Stimulated activated CD8-positive, alpha-beta memory T cell treated with anti-CD3 and anti-CD28 coated beads, Interleukin-12 subunit alpha, Interleukin-12 subunit beta, amount 100 ng/mL, for 24 hours (primary cell): ENCODE data around the gene P2RY12.

Experiments
- DNase-seq: peaks from one replicate; pipeline ENCODE4 v3.0.0-alpha.2; 2020; ENCODE audit errors: extremely low read depth

The P2RY12 gene

DNA sequence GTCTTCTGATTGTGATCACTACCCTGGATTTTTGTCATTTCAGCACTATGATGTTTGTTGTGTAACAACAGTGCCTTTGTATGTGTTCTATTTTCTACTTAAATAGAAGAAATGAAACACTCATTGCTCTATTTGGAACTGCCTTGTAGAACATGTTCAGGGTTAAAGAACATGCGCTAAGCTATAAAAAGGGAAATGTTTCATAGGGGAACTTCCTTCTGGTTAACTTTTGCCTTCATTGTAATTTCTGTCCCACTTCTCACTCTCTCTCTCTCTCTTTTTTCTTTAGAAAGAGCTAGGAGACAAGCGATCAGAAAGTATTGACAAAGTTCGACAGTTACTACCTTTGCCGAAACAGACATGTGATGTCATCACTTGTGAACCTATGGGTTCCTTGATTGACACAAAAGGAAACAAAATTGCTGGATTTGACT, at the start of gene P2RY12:
TSS of gene P2RY12 (minus strand) at position 13 of the 434 bp plus-strand sequence. CDS start 45,908 bp downstream, outside the sequence.
- no peak for DNase-seq

DNA sequence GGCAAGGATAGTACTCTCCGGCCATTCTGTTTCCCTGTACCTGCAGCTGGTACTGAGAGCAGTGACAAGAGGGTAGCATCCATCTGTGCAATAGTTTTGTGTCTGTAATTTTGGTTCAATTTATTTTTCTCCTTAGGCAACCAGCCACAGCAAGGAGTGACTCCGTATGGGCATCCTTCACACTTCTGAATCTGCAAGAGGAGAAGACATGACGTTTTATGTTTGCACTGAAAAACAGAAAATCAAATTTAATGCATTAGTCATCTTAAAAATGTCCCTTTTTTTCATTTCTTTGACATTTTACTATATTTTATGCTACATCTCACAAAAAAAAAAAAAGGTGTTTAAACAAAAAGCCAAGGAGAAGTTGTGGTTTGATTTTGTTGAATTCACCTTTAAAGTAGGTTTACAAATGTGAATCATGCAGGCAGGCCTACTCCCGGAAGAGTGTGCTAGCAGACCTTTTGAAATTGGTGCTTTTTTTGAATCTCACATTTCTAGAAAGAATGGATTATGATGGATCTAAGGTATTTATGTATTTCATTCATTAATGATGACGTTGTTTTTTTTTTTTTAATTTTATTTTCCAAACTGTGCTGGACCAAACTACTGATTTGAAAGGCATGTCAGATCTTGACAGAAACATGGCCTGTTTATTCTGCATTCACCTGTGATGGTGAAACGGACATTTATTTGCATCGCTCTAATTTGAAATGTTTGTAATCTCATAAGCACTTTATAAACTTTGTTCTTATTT, 48.2 kb upstream of the P2RY12 start:
- DNase-seq: no peak

DNA sequence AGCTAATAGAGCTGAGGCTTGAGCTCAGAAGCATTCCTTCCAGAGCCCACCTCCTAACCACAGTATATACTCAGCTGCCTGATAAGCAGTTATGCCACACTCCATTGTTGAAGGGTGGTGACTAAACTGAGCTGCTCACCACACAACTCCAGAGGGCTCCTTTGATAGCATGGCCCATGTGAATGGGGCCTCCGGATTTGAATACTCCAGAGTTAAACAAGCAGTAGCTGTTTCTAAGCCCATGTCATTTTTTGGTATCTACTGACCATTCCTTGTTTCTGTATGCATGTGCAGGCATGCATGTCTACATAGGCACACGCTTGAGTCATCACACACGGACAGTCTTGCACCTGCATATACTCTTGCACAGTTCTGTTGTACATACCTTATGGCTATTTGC, 47.4 kb upstream of the P2RY12 start:
- no peak for DNase-seq

DNA sequence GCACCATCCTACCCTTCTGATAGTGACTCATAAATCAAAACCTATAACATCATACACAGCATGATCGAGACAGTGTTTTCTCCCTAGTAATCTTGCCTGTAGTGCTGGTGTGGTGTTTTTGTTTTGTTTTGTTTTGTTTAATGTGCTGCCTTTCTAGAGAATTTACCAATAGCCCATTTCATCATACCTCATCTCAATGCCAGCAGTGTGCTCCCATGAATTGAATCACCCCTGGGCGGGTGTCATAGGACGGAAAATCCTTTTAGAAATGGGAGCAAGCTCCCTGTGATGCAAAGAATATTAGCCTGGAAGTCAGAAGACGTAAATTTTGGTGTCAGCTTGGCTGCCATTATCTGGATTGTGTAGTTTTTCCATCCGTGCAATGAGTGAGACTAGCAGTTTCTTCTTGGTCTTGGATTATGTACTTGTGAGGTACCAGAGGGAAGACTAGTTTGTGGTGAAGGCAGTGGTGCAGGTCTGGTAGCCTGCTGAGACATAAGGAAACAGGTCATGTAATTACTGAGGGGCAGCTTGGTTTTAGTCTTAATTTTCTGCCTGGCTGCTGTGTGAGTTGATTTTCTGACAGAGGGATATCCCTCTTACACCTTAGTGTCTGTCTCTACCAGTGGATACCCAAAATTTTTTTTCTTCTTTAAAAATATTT, 46.4 kb upstream of the P2RY12 start:
- no peak for DNase-seq

DNA sequence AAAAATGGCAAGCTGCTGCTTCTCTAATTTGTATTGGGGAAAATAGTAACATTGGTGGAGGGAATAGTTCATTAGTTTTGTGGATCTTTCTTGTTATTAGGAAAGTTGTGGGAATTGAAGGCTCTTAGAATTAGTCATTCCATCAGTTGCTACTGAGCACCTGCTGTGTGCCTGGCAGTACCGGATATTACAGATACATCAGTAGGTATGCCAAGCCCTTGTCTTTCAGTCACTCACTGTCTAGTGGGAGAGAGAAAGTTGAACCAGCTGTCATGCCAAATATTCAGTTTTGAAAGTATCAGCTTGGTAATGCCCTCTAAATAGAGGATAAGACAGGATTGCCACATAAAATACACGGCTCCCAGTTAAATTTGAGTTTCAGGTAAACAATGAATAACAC, 43.8 kb upstream of the P2RY12 start:
- DNase-seq: no peak

DNA sequence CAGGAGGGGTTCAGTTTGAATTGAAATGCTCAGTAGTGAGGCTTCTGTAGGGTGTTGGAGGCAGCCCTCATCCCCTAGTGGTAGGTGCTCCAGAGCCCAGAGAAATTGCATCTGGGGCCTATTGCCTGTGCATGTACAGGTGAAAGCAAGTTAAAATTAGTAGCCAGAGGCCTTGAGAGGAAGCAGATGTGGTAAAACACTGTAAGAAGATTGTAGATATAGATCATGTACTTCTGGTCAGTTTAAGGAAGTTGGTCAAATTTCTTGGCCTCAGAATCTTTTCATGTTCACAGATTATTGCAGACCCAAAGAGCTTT, 41.7 kb upstream of the P2RY12 start:
- no peak for DNase-seq

DNA sequence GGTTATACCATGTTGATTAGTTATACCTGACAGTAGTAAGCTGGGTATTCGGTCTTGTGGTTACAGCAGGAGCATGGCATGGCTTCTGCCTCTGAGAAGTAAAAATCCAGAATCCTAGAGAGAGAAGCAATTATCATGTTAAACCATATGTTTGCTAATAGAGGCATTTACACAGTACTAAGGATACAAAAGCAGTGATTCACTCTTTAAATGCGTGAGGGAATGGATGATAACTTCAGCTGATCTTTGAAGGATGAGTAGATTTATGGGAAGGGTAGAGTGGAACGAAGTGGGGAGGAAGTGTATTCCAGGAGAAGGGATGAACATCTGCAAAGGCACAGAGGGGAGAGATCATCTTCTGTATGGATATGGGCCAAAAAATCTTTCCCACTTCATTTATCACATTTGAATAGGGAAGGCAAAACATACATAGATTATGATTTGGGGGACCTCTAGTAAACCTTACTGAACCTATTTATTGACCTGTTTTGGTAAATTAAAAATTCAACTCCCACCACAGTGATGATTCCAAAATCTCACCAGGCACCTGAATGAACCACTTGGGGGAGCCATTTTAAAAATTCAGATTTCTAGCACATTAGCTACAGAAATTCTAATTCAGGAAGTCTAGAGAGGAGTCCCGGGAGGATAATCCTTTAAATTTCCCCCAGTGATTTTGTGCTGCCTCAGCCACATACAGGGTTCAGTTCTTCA, 41.2 kb upstream of the P2RY12 start:
- DNase-seq: no peak

DNA sequence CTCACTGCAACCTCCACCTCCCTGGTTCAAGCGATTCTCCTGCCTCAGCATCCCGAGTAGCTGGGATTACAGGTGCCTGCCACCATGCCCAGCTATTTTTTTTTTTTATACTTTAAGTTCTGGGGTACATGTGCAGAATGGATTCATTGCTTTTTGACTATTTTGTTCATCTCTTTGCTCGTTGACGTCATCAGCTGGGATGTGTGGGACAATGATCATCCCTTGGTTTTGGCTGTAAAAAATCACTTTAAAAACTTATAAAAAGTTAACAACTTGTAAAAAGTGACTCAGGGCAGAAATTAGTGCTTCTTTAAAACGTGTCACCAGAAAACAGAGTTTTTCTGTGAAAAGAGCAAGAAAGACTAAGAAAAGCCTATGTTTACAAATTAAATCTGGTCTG, 38.5 kb upstream of the P2RY12 start:
- DNase-seq: no peak

DNA sequence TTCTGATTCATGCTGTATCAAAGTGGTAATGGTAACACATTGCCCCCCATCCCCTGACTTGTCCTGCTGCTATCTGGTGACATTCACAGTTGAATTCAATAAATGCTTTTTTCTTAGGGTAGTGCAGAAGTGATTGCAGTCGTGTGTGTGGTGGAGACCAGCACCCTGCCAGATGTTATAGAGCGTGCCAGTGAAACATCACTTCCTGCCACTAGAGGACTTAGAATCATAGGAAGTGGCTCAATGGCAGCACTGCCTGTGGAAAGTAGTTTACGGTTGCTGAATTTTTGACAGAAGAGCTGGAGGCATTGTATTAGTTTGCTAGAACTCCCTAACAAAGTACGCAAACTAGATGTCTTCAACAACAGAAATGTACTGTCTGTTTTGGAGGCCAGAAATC, 37.4 kb upstream of the P2RY12 start:
- DNase-seq: no peak

DNA sequence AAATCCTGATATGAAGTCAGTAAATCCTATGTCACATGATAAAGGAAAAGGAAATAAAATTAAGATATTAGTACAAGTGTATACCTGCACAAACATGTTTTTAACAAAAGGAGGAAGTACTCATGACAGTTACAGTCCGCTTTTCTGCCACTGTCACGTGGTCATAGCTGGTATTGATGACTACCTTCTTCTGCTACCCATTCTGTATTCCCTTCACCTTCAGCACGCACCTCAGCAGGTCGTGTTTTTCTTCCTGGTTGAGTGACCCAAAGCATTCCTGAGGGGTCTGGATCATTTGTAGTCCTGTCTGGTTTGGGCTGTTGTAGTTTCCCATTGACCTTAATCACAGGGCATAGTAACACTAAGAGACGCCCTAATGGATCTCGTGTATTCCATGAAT, 35.3 kb upstream of the P2RY12 start:
- DNase-seq: no peak

DNA sequence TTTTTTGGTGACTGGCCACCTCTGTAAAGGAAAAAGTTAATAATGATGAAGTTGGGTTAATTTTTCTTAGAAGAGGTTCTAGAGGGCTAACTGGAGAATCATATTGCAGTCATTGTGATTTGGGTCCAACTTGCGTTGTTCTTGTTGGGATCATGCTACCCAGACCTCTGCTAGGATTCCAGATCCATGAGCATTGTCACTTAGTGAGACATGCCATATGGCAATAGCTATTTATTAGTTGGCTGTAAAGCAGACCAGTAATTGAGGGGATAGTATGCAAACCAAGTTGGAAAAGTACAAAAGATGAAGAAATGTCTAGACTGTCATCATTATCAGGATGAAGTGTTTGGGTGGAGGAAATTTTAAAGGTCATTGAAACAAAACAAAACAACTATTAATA, 30.7 kb upstream of the P2RY12 start:
- no peak for DNase-seq

DNA sequence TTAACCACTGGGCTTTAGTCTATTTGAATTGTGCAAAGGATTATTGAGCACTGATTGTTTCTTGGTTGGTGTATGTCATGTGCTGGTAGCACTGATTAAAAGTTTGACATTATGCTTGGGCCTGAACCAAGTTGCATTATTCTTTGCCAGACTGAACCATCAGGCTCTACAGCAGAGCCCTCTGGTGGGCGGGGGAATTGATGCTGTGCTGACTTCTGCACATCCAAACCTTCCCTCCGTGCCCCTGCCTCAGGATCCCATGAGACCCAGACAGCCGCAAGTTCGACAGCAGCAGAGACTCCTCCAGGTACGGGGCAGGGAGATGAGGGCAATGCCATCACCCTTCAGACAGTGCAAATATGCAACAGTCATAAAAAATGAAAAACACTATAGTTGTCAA, 28.4 kb upstream of the P2RY12 start:
- DNase-seq: no peak

DNA sequence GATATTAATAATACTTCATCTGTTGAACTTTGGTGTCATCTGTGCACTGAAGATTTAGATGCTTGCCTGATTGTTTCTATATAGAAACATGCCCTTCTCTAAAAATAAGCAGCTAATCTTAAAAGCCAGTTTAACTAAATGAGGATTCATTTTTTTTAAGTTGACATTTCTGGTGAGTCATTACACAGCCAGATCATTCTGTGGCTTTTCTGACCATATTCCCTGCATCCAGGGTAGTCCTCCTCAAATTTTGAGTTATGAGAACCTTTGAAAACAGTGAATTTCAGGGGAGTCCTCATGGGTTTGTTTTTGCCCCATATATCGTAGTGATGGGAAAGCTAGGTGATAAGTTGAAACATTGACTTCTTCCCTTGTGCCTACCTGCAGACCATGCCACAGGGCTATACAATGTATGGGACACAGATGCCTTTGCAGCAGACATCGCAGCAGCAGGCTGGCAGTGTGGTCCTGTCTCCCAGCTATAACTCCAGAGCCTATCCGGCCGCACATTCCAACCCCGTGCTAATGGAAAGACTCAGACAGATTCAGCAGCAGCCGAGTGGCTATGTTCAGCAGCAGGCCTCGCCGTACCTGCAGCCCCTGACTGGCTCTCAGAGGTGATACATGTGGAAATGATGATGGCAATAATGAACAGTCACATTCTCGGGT, 26.5 kb upstream of the P2RY12 start:
- DNase-seq: no peak

DNA sequence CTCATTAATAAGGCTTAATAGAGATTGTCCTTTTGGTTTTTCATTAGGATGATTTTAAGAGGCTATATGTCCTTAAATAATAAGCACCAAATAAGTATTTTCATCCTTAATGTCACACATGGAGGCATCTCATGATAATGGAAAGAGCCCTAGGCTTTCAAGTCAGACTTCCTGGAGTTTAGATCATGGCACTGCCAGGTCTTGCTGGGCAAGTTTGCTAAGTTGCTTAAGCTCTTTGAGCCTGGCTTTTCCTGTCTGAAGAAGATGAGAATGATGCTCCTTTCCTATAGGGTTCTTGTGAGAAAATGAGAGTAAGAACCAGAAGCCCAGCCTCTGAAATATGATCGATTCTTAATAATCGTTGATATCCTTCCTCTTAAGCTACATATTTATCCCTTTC, 23.4 kb upstream of the P2RY12 start:
- DNase-seq: no peak

DNA sequence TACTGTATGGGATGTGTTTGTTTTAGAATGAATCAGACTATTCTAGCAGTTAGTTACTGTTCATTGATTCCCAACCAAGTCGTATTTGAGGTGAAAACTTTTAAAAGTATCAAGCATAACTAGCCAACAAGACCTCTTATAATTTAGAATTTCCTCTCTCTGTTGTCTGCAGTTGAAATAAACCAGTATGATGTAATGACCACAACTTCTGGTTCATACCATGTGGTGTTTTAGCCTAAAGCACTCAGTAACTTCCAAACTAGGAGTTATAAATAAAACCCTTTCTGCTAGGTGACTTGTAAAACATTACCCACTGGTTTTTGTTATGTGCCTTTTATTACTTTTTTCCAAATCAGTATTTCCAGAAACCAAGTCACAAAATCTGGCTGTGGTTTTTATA, 19.8 kb upstream of the P2RY12 start:
- no peak for DNase-seq

DNA sequence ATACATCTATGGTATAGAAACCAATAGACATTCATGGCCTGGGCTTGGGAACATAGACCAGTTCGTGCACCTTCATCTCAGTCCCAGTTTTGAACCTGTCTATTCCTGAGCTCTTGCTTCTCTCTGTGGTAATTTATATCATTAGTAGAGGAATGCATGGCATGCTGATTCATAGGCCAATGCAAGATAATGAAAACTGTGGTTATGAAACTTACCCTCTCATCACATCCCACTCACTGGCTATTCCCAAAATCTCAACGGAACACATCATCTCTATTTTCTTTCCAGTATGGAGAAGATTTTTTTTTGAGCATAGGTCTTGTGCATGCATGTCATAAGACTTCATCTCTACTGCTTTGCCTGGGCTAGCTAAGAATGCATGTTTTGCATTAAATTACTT, 18.7 kb upstream of the P2RY12 start:
- DNase-seq: no peak

DNA sequence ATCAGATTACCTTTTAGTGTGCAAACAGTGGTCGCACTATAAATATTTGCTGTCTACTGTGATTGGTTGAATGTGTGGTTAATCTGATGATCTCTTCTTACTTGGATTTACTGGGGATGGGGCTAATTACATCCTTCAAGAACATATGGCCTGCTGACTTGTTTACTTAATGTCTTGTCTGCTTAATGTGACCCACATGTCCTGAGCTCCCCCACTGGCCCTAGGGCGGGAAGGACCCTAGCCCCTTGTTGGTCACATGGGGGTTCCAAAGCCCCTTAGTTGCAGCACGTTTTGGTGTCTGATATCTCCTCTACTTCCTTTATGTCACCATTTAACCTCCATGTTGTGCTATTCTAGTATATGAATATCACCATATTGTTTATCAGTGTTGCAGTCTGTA, 17.8 kb upstream of the P2RY12 start:
- no peak for DNase-seq

DNA sequence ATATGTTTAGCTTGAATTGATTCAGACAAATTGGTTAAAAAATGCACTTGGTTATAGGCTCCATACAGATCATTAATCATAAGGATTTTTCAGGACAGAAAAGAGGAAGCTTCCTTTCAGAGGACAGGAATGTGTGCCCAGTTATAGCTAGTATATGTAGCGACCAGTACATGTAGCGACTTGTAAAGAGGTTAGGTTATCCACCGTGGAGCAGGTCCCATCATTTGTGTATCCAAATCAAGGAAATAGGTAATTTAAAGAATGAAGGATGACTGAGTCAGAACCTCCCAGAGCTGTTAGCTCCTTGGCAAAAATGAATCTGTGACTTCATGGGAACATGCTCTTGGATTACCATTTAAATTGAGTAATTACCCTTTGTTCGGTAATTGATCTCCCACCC, 15.8 kb upstream of the P2RY12 start:
- DNase-seq: no peak

DNA sequence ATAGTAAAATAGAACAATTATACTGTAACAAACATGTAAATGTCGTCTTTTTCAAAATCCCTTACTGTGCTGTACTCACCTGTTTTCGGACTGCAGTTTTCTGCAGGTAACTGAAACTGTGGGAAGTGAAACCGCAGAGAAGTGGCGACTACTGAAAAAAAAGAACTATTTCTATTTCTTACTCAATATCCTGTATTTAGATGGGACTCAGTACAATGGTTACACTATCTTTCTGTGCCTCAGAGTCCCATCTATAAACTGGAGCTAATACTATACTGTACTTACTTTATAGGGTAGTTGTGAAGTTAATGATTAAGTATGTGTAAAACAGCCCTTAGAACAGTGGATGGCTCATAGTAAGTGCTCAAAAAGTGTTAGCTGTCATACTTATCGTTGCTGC, 14.3 kb upstream of the P2RY12 start:
- no peak for DNase-seq

DNA sequence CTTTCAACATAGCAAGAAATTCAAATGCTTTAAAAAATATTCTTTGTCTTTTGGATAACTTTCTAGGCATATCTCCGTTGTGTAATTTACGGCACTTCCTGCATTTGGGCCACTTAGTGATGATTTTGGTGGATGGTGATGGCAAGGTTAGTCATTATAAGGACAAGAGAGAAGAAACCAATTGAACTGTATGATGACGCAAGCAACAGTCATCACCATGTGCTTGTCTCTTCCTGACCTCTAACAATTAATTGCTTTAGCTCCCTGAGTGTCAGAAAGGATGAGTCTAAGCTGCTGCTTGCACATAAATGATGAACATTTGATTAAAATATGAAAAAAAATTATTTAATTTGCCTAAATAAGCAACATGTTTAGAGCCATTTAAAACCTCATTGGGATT, 11.3 kb upstream of the P2RY12 start:
- no peak for DNase-seq

DNA sequence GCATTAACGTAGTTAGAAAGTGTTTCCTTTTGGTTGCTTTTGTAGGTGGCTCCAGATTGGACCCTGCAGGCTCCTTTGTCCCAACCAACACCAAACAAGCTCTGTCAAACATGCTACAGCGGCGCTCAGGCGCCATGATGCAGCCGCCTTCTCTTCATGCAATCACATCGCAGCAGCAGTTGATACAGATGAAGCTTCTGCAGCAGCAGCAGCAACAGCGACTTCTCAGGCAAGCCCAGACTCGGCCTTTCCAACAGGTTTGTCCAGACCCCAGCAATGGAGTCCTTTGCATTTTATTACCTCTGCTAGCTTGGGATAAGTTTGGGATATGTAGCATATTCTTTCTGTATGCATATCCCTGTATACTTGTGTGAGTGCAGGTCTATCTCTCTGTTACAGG, 10.1 kb upstream of the P2RY12 start:
- DNase-seq: no peak

DNA sequence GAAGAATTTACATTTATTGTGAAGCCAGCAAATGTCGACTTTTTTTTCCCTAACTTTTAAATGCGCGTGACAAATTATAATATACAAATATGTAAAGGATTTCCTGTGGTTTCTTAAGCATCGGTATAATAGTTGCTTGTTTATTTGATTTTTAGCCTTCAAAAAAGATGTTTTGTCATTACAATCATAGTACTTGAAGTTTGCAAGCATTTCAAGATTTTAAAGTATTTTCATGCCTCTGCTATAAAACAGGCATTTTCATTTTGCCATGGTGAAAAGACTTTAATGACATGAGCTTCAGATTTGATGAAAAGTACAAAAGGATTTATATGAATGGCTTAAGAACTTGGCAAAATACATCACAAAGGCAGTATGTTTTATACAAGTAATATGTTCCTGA, 9.4 kb upstream of the P2RY12 start:
- no peak for DNase-seq
